OCI-LY3 (cell line): Measurements from ENCODE around the gene NRSN2.

ENCODE experiments used
- EZH2phosphoT487 ChIP-seq: fragments of 200-600 bp; shearing (Covaris generic); IDR thresholded peaks from 2 replicates; pipeline ENCODE4 v1.6.1; 2018; ENCODE audit warnings: antibody characterized with exemption, mixed run types, low read depth
- TF ChIP-seq, protein P1 (sequence below): fragments of 200-600, 300-600 bp; sonication (generic); IDR thresholded peaks from 2 replicates; pipeline ENCODE4 v1.5.1; 2014; ENCODE audit warnings: antibody characterized with exemption, low read length, low read depth

DNA sequence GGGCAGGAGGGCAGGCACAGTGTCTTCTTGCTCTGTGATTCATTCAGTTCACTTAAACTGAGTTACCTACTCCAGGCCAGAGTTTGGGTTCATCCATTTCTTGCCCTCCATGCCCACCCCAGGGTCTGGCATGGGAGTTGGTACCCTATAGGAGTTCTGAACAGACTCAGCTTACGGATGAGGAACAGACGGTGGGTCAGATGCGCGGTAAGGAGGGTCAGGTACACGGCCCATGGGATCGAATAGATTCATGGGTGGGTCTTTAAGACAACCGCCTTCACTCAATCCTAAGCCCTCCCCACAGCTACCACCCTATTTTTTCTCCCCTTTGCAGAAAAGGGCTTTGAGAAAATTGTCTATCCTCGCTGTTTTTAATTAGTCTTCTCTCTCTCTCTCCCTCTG, 20.6 kb downstream of the NRSN2 start:
- TF ChIP-seq, protein P1, sequence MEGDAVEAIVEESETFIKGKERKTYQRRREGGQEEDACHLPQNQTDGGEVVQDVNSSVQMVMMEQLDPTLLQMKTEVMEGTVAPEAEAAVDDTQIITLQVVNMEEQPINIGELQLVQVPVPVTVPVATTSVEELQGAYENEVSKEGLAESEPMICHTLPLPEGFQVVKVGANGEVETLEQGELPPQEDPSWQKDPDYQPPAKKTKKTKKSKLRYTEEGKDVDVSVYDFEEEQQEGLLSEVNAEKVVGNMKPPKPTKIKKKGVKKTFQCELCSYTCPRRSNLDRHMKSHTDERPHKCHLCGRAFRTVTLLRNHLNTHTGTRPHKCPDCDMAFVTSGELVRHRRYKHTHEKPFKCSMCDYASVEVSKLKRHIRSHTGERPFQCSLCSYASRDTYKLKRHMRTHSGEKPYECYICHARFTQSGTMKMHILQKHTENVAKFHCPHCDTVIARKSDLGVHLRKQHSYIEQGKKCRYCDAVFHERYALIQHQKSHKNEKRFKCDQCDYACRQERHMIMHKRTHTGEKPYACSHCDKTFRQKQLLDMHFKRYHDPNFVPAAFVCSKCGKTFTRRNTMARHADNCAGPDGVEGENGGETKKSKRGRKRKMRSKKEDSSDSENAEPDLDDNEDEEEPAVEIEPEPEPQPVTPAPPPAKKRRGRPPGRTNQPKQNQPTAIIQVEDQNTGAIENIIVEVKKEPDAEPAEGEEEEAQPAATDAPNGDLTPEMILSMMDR, result no peak
- no peak for TF ChIP-seq EZH2phosphoT487
